Aorta (tissue), 5 donors: ENCODE measurements around the gene APOL3. TPM values are rescaled to one million over a fixed set of nuclear protein-coding genes. Genes with fewer than 3 reads are reported as not detected.

ENCODE experiments used
- ATAC-seq: fragments of 200-7000 bp; cut with Tn5 transposase; one replicate; pipeline ENCODE4 v1.9.1; 2022; ENCODE audit warnings: moderate library complexity; ENCODE audit not compliant: low FRiP score
- DNase-seq, 2 donors: peaks; one replicate each; pipeline ENCODE4 v3.0.0-alpha.2; 2020
- H3K27ac ChIP-seq, 2 donors: one replicate each; pipeline ENCODE4 v1.5.1; 2013; ENCODE audit warnings: low read length in 2 of 2, mild to moderate bottlenecking in 2 of 2, moderate library complexity in 2 of 2, control low read depth in 1 of 2, inconsistent platforms in 1 of 2, low read depth in 1 of 2
- H3K27me3 ChIP-seq, 2 donors: one replicate each; pipeline ENCODE4 v1.6.1; 2013; ENCODE audit warnings: control low read depth in 1 of 2, low read length in 1 of 2, mild to moderate bottlenecking in 1 of 2, moderate library complexity in 1 of 2; ENCODE audit not compliant: insufficient read depth in 2 of 2, control insufficient read depth in 1 of 2
- H3K36me3 ChIP-seq, 2 donors: one replicate each; pipeline ENCODE4 v1.6.1; 2013; ENCODE audit warnings: control low read depth in 1 of 2, low read length in 1 of 2, mild to moderate bottlenecking in 1 of 2; ENCODE audit not compliant: insufficient read depth in 2 of 2, control insufficient read depth in 1 of 2
- H3K4me1 ChIP-seq, 2 donors: one replicate each; pipeline ENCODE4 v1.6.1; 2013; ENCODE audit warnings: low read length in 2 of 2, control low read depth in 1 of 2, mild to moderate bottlenecking in 1 of 2, moderate library complexity in 1 of 2; ENCODE audit not compliant: insufficient read depth in 2 of 2, control insufficient read depth in 1 of 2
- H3K4me3 ChIP-seq, 2 donors: one replicate each; pipeline ENCODE4 v1.5.1; 2013; ENCODE audit warnings: low read length in 2 of 2, control low read depth in 1 of 2, mild to moderate bottlenecking in 1 of 2
- H3K9me3 ChIP-seq: one replicate; pipeline ENCODE4 v1.6.1; 2013; ENCODE audit warnings: mild to moderate bottlenecking, low read length; ENCODE audit not compliant: control insufficient read depth
- WGBS, 2 donors: extraction: QIAGEN DNeasy Blood & Tissue Kit; methylation state at CpG; one replicate each; pipeline ENCODE4 v1.1.7; 2013; 5-methylcytosine and 5-hydroxymethylcytosine counted together
- intact Hi-C, 2 donors: fragments of 100-400 bp; cut with DNase I; formaldehyde crosslinking; loops; one replicate each; pipeline versions ENCODE4 v1.14.2 to v1.15.0; 2022
- polyA plus RNA-seq, 2 donors: library from polyadenylated mRNA; stranded (reverse); fragments of 200-250 nt; gene quantifications; one replicate each; pipeline ENCODE4 v1.2.3, GENCODE V29; 2013
- total RNA-seq, 2 donors: library from RNA; stranded (reverse); fragmentation: NEBNext Ultra II Directional; extraction: Animal tissue kit (Norgen Biotek cat#: 25700); gene quantifications; one replicate each; pipeline ENCODE4 v1.2.1, GENCODE V29; 2021
- donor health status: healthy with polysubstance abuse.
- donor health status: Bipolar disorder and iron deficiency.
- donor health status: DM: no; HTN: no; CAD: no.
- donor health status: DM: no; HTN: no; CAD: no.
- donor health status: DM: yes; HTN: yes; CAD: no.

The APOL3 gene
- total and polyA plus RNA-seq, 4 donors, result 40.2 to 113 (median 63.3) TPM

GRCh38 chr22:36177160-36177559 lies 16.6 kb upstream of the APOL3 start:
- no peak overlapping the region for H3K4me3 ChIP-seq
- no peaks in the 10 kb centered on the region for H3K4me1 ChIP-seq
- no peaks in the 10 kb centered on the region for H3K36me3 ChIP-seq
- DNase-seq, result no peak
- H3K27ac ChIP-seq, result no peak overlapping the region
- no peak for ATAC-seq
- no peaks in the 10 kb centered on the region for H3K9me3 ChIP-seq
- intact Hi-C loops, result no loop called here
- 72 to 86% methylated on average over 3 of the region's 3 CpGs for WGBS, 2 donors
- H3K27me3 ChIP-seq, result no peaks in the 10 kb centered on the region

- Histone ChIP-seq H3K36me3 (no peaks in the 10 kb centered on the region), H3K27me3 (no peaks in the 10 kb centered on the region), H3K4me3 (no peak overlapping the region), H3K27ac (no peak overlapping the region), H3K4me1 (no peaks in the 10 kb centered on the region), H3K9me3 (no peaks in the 10 kb centered on the region)
- intact Hi-C loops, result no loop called here
- WGBS, 2 donors, result 49% methylated on average over 1 of the region's 1 CpG
- ATAC-seq (no peak), DNase-seq (no peak)
These were observed 15.3 kb upstream of the APOL3 start for GRCh38 chr22:36175892-36176291.

- H3K27me3 ChIP-seq, result no peaks in the 10 kb centered on the region
- 67 to 68% methylated on average over 3 of the region's 3 CpGs for WGBS, 2 donors
- H3K36me3 ChIP-seq, result no peaks in the 10 kb centered on the region
- ATAC-seq (no peak), DNase-seq (no peak)
- no peak overlapping the region for H3K4me3 ChIP-seq
- no peak overlapping the region for H3K27ac ChIP-seq
- no peaks in the 10 kb centered on the region for H3K9me3 ChIP-seq
- no peaks in the 10 kb centered on the region for H3K4me1 ChIP-seq
- intact Hi-C loops, result no loop called here
These were observed 11.4 kb upstream of the APOL3 start for GRCh38 chr22:36171941-36172340.

GRCh38 chr22:36166518-36167220 lies 6.1 kb upstream of the APOL3 start:
- Histone ChIP-seq H3K36me3 (no peaks in the 10 kb centered on the region), H3K4me1 (no peaks in the 10 kb centered on the region), H3K4me3 (no peak overlapping the region), H3K9me3 (no peaks in the 10 kb centered on the region), H3K27ac (no peak overlapping the region), H3K27me3 (no peaks in the 10 kb centered on the region)
- 85 to 89% methylated on average over 10 of the region's 10 CpGs for WGBS, 2 donors
- intact Hi-C loops, result no loop called here
- DNase-seq (no peak), ATAC-seq (no peak)

- DNase-seq (no peak), ATAC-seq (no peak)
- Histone ChIP-seq H3K36me3 (no peaks in the 10 kb centered on the region), H3K4me3 (no peak overlapping the region), H3K27me3 (no peaks in the 10 kb centered on the region), H3K4me1 (no peaks in the 10 kb centered on the region), H3K27ac (no peak overlapping the region), H3K9me3 (no peaks in the 10 kb centered on the region)
- 97 to 98% methylated on average over 3 of the region's 3 CpGs for WGBS, 2 donors
- intact Hi-C loops, result no loop called here
These were observed 5.5 kb upstream of the APOL3 start for GRCh38 chr22:36166086-36166485.

- intact Hi-C loops, result no loop called here
- DNase-seq, result no peak
- 95% methylated on average over 2 of the region's 2 CpGs for WGBS, 2 donors
- Histone ChIP-seq H3K4me3 (no peak overlapping the region), H3K36me3 (no peaks in the 10 kb centered on the region), H3K27me3 (no peaks in the 10 kb centered on the region), H3K9me3 (no peaks in the 10 kb centered on the region), H3K4me1 (no peaks in the 10 kb centered on the region), H3K27ac (no peak overlapping the region)
- no peak for ATAC-seq
These were observed 4.6 kb upstream of the APOL3 start for GRCh38 chr22:36165141-36165540.

- Histone ChIP-seq H3K27me3 (no peaks in the 10 kb centered on the region), H3K27ac (no peak overlapping the region), H3K9me3 (no peaks in the 10 kb centered on the region), H3K4me3 (no peak overlapping the region), H3K36me3 (no peaks in the 10 kb centered on the region), H3K4me1 (no peaks in the 10 kb centered on the region)
- DNase-seq (no peak), ATAC-seq (no peak)
- intact Hi-C loops, result no loop called here
- WGBS, 2 donors, result 91 to 97% methylated on average over 1 of the region's 1 CpG
These were observed 4.1 kb upstream of the APOL3 start for GRCh38 chr22:36164621-36165020.

GRCh38 chr22:36163497-36163896 lies 2.9 kb upstream of the APOL3 start:
- H3K36me3 ChIP-seq, result no peaks in the 10 kb centered on the region
- no peak overlapping the region for H3K27ac ChIP-seq
- no peak for ATAC-seq
- no peaks in the 10 kb centered on the region for H3K27me3 ChIP-seq
- H3K4me1 ChIP-seq, result no peaks in the 10 kb centered on the region
- H3K9me3 ChIP-seq, result no peaks in the 10 kb centered on the region
- DNase-seq, result no peak
- H3K4me3 ChIP-seq, result no peak overlapping the region
- 96 to 99% methylated on average over 2 of the region's 2 CpGs for WGBS, 2 donors
- intact Hi-C loops, result no loop called here

GRCh38 chr22:36162127-36163034 lies 1.8 kb upstream of the APOL3 start:
- no peak overlapping the region for H3K27ac ChIP-seq
- no peaks in the 10 kb centered on the region for H3K4me1 ChIP-seq
- H3K4me3 ChIP-seq, result no peak overlapping the region
- WGBS, 2 donors, result 81 to 82% methylated on average over 6 of the region's 6 CpGs
- H3K27me3 ChIP-seq, result no peaks in the 10 kb centered on the region
- H3K9me3 ChIP-seq, result no peaks in the 10 kb centered on the region
- intact Hi-C loops, result no loop called here
- DNase-seq (no peak), ATAC-seq (no peak)
- H3K36me3 ChIP-seq, result no peaks in the 10 kb centered on the region
